Measurements from ENCODE around the gene APIP.

APIP gene

GRCh38 chr11:34877375-34877975 is 38.7 kb downstream of the APIP start:
- no peak for DNase-seq

DNA sequence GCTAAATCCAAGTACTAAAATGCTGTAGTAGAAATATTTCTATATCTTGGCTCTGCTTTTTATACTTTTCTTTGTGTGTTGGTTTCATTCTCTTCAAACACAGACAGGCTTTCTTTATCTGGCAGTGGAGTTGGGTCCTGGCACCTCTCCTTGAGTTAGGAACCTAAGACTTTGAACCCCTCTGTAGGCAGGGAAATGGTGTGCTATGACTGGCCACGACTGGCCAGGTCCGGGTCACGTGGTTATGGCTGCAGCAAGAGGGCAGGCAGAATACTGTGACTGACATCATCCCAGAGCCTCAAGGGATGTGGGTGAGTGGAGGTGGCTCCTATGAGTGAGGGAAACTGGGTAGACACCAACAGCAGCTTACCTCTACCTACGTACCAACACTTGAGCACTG is 42.0 kb downstream of the APIP start:
- no peak for DNase-seq

DNA sequence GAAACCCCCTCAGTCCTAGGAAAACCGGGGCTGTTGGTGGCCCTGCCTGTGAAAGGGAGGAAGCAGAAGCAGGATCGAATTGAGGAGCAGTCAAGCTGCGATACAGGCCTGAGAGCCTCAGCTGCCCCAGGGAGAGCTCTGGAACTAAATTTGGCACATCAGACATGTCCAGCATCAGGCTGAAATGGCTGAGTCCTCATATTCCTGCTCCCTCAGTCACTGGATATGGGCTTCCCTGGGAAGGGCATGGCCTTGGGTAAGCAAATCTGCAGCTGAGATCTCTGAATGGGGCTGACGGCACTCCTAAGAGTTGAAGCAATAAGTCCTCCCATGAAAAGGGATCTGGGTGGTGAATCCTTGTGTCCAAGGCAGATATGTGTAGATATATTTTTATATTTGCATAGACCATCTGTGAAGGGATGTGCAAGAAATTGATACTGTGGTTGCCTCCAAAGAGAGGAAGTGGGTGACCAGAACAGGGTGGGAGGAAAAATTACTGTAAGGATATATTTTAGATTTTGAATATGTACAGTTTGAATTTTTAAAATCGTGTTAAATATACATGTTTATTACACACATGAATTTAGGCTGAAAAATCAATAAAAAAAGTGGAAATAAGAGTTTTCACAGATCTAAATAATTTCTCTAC is 45.5 kb downstream of the APIP start:
- DNase-seq = no peak

- peak; percentile 2 for DNase-seq
These were observed 46.8 kb downstream of the APIP start for GRCh38 chr11:34869425-34869824.

GRCh38 chr11:34866375-34866774 is 49.8 kb downstream of the APIP start:
- peak; percentile 23 for DNase-seq

DNA sequence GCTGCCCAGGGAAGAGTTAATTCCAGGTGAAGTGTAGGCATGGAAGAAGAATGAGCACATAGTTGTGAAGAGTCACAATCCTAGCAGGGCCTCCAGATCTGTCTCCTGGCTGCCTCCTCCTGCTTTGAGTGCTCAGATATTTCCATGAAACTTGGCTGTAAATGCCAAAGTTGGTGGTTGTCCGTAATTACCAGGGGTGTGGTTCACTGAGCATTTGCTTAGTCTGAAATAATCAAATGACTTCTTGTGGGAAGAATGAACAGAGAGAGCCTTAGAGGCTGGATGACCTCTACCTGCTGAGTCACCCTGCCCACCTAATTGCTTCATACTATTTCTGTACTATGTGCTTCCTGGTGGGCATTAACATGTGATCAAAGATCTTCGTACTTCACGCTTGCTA is 50.9 kb downstream of the APIP start:
- DNase-seq = no peak

- no peak for DNase-seq
These were observed 51.8 kb downstream of the APIP start for GRCh38 chr11:34864424-34864823.

DNA sequence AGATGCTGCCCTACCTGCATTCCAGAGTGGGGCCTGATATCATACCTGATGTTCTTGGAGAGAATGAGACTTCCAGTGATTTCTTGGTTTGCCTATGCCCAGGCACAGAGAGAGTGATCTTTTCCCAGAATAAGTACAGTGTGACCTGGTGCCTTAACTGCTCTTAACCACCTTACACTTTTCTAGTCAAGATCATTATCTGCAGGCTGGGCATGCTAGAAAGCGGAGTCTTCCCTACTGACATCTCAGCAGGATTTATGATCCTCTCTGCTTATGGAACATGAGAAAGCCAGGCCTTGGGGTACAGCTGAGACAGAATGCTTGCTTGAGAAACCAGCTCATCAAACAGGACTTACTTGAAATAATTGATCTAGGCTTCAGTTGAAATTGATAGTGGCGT is 53.1 kb downstream of the APIP start:
- DNase-seq = no peak

- DNase-seq = no peak
These were observed 55.7 kb downstream of the APIP start for GRCh38 chr11:34860518-34860917.

DNA sequence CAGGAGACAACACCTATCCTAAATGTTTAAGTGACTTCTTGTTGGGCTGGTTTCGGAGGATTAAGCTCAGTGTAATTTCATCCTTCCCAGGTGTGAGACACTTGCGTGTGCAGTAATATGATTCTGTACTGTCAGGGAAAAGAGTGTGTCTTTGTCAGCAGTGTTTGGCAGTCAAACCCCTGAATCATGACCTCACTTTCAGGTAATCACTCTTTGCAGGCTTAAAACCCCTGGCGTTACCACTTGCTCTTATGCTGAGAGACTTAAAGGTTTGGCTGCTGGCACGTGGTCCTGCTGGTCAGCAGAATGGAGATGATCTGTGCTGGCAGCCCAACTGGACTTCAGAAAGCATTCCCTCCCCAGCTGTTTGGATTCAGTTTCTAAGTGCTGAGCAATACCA is 56.1 kb downstream of the APIP start:
- DNase-seq = no peak

GRCh38 chr11:34859496-34859895 is 56.7 kb downstream of the APIP start:
- DNase-seq = no peak

- no peak for DNase-seq
These were observed 58.7 kb downstream of the APIP start for GRCh38 chr11:34857463-34857862.

DNA sequence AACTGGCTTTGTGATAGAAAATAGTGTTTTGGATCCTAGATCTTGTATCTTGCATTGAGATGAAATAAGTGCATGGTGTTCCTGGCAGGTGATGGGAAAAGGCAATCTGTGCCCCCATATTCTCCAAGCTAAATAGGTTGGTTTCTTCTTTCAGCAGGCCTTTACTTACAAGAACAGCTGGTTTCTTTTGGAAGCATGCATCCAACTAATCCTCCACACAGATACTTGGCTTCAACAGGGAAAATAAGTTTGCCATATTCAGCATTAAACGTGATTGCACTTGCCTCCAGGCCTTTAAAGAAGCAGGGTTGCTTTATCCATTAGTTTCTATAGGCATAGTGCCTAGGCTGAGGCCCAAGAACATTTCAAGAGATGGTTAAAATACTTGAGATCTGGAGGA is 59.9 kb downstream of the APIP start:
- DNase-seq = no peak

- DNase-seq = no peak
These were observed 60.5 kb downstream of the APIP start for GRCh38 chr11:34855754-34856095.

DNA sequence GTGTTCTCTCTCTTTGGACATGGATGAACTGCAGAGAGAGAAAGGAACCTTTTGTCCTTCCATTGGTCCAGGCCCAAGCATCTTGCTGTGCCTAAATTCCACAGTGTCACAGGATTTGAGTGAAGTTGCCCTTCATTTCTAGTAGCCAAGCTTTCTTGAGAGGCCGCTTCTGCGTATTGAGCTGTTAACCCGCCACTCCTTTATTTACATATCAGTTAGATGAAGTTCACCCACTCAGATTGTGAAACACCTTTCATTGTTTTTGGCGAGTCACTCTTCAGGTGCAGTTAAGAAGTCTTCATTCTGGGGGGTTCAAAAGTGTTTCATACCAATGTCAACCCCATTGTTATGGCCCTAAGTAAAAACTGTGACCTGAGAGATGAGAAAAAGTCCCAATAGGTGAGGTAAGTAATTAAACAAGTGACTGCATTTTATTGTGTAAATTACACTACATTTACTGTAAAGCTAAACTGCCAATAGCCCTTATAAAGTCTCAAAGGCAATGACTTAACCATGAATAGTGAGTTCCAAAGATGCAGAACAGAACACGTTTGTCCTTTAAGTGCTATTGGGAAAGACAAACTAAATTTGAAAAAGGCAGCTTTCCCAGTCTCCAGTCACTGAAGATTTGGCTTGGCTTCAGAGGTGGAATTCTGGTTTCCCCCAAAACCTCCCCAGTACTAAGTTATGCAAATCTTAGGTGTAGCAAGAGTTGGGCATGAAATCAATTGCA is 61.0 kb downstream of the APIP start:
- DNase-seq = no peak

- no peak for DNase-seq
These were observed 64.3 kb downstream of the APIP start for GRCh38 chr11:34851916-34852315.

DNA sequence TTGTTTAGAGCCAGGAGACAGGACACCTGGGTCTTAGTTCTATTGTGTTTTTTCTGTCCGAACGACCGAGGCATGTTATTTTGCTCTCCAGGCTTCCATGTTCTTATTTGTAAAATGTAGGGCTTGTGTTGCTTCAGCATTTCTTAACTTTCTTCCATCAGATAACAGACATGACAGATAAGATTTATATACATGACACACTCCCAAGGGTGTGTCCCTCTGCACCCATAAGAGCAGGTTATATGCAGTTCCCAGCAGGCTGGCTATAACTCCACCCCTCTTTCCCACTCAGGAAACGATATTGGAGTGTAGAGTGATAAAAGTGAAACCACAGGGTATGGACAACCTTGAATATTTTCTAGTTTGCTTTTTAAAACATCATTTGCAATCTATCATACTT is 65.8 kb downstream of the APIP start:
- no peak for DNase-seq

- DNase-seq = no peak
These were observed 69.7 kb downstream of the APIP start for GRCh38 chr11:34846467-34846866.

DNA sequence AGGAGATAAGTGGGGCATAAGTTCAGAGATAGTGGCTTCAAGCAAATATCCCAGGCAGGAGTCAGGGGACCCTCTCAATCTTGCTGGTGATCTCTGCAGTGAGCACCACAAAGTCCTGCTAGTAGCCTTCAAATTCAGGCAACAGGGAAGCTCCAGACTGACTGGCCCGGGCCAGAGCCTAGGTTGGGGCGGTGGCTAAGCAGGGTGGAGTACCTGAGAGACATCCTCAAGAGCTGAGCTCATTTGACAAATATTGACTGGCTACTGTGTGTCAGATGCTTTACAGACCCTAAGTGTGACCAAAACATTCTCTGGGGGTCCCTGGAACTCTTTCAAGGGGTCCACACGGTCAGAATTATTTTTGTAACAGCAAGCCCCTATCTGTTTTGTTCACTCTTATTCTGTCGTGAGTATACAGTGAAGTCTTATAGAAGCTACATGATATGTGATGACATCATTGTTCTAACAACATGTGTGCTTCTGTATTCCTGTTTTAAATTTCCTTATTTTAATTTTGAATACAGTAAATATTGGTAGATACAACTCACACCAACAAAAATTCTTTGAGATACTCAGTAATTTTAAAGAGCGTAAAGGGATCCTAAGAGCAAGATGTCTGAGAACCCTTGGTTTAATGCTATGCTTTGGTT is 71.6 kb downstream of the APIP start:
- DNase-seq = no peak

GRCh38 chr11:34843271-34843670 is 72.9 kb downstream of the APIP start:
- no peak for DNase-seq

DNA sequence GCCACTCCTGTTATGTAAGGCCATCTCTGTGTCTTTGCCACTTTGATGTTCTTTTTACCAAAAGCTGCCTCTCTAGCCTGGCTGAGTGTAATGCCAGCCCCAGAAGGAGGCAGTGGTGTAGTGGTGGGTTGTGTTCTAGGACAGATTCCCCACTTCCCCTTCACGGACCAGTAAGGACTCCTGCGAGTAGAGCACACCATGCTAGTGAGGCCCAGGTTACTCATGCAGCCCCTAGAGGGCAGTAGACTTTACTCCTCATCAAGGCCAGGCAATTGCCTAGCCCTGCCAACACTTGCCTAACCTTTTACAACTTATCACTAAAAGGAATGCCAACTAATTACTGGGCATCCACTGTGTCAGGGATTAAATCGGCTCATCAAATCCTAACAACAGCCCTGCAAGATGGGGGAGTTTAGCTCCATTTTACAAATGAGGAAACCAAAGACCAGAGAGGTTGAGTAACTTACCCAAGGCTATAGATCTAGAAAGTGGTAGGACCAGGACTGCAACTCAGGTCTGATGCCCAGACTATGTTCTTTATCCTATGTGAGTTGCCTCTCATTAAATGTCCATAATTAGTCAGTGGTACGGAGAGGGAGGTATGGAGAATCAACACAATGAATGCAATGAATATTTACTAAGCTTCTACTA is 75.3 kb downstream of the APIP start:
- DNase-seq = peak; percentile 12

GRCh38 chr11:34839969-34840368 is 76.2 kb downstream of the APIP start:
- DNase-seq = no peak
